Astrocyte (in vitro differentiated cells and primary cell): ENCODE measurements around the gene PER2. TPM values are rescaled to one million over a fixed set of nuclear protein-coding genes. Genes with fewer than 3 reads are reported as not detected.

Source experiments
- DNase-seq: peaks from one replicate; pipeline ENCODE4 v3.0.0-alpha.2; 2010; ENCODE audit warnings: low read depth
- FAIRE-seq: peaks from 2 replicates; lab custom pipeline; 2011; peaks lifted over from hg19 to GRCh38; lab: Jason Lieb, UNC
- H2AFZ ChIP-seq: 2 replicates; pipeline ENCODE4 v1.6.0; 2012; ENCODE audit warnings: low read depth, low read length, inconsistent platforms
- H3K27ac ChIP-seq: 2 replicates; pipeline ENCODE4 v1.5.1; 2011; ENCODE audit warnings: low read depth, low read length, inconsistent platforms
- H3K27me3 ChIP-seq: 2 replicates; pipeline ENCODE4 v1.6.0; 2011; ENCODE audit warnings: low read length, inconsistent platforms; ENCODE audit not compliant: insufficient read depth
- H3K36me3 ChIP-seq: 2 replicates; pipeline ENCODE4 v1.5.1; 2011; ENCODE audit warnings: low read length, inconsistent platforms; ENCODE audit not compliant: insufficient read depth
- H3K4me1 ChIP-seq: 2 replicates; pipeline ENCODE4 v1.5.1; 2011; ENCODE audit warnings: low read length, inconsistent platforms; ENCODE audit not compliant: insufficient read depth
- H3K4me2 ChIP-seq: 2 replicates; pipeline ENCODE4 v1.6.0; 2012; ENCODE audit warnings: low read length, inconsistent platforms
- H3K4me3 ChIP-seq: 2 replicates; pipeline ENCODE4 v1.5.1; 2011; ENCODE audit warnings: low read depth, mild to moderate bottlenecking, low read length, inconsistent platforms; ENCODE audit not compliant: insufficient read depth
- H3K79me2 ChIP-seq: 2 replicates; pipeline ENCODE4 v1.6.0; 2012; ENCODE audit warnings: mild to moderate bottlenecking, low read length, inconsistent platforms; ENCODE audit not compliant: insufficient read depth
- H3K9ac ChIP-seq: 2 replicates; pipeline ENCODE4 v1.6.0; 2012; ENCODE audit warnings: mild to moderate bottlenecking, low read length, inconsistent platforms
- H3K9me3 ChIP-seq: 2 replicates; pipeline ENCODE4 v1.5.1; 2012; ENCODE audit warnings: low read depth, mild to moderate bottlenecking, low read length, inconsistent platforms; ENCODE audit not compliant: insufficient read depth
- H4K20me1 ChIP-seq: 2 replicates; pipeline ENCODE4 v1.6.0; 2012; ENCODE audit warnings: low read length, inconsistent platforms; ENCODE audit not compliant: insufficient read depth
- H3K27ac Mint-ChIP-seq: one replicate; pipeline ENCODE4 v1.8.0; 2021; ENCODE audit warnings: mild to moderate bottlenecking, mixed read lengths; ENCODE audit not compliant: unreplicated experiment
- H3K27me3 Mint-ChIP-seq: one replicate; pipeline ENCODE4 v1.8.0; 2021; ENCODE audit warnings: low read depth, mixed read lengths; ENCODE audit not compliant: unreplicated experiment
- H3K36me3 Mint-ChIP-seq: one replicate; pipeline ENCODE4 v1.8.0; 2021; ENCODE audit warnings: low read depth, mixed read lengths; ENCODE audit not compliant: unreplicated experiment
- H3K4me1 Mint-ChIP-seq: one replicate; pipeline ENCODE4 v1.8.0; 2021; ENCODE audit warnings: low read depth, mixed read lengths; ENCODE audit not compliant: unreplicated experiment
- H3K4me3 Mint-ChIP-seq: one replicate; pipeline ENCODE4 v1.8.0; 2021; ENCODE audit warnings: mild to moderate bottlenecking, moderate library complexity, mixed read lengths; ENCODE audit not compliant: unreplicated experiment
- H3K9me3 Mint-ChIP-seq: one replicate; pipeline ENCODE4 v1.8.0; 2021; ENCODE audit warnings: mild to moderate bottlenecking, mixed read lengths; ENCODE audit not compliant: unreplicated experiment
- EZH2 ChIP-seq: IDR thresholded peaks from 2 replicates; pipeline ENCODE4 v1.6.1; 2012; ENCODE audit warnings: mild to moderate bottlenecking, low read length, inconsistent platforms; ENCODE audit not compliant: insufficient read depth
- total RNA-seq: library from RNA; stranded (reverse); gene quantifications from 2 replicates; pipeline ENCODE4 v1.2.1, GENCODE V29; 2021
- TF ChIP-seq, protein P1 (sequence below): IDR thresholded peaks from 2 replicates; pipeline ENCODE4 v1.5.1; 2011; ENCODE audit warnings: low read depth, mild to moderate bottlenecking, inconsistent platforms, low read length, moderate library complexity; ENCODE audit not compliant: insufficient read depth

The PER2 gene
- total RNA-seq, 1 donor from 2014 or later, result 2.0 TPM

DNA sequence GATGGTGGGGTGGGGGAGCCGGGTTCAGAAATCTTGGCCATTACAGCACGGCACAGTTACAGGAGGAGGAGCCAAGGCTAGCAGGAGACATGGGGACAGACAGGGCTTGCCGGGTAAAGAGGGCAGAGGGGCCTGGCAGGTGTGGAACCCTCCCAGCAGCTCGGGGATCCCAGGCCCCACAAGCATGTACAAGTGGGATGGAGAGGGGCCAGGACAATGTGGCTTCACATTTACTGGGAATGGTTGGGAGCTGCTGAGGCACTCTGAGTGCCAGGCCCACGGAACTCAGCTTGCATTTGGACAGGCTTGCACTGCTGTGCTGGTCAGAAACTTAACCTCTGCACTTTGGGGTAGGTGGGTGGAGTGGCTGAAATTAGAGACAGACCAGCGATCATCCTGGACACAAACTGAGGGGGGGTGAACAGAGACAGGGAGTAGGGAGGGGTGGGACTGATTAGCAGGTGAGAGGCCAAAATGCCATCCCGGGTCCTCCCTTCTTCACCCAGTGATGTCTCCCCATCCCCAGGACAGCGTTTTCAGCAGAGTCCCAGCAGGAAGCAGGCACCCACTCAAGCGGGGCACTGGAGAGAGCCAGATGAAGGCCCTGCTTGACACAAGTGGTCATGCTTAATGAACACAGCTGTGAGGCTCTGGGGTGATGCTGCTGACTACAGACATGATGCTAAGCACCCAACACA lies 9.6 kb downstream of the PER2 start:
- no peak for TF ChIP-seq EZH2
- TF ChIP-seq, protein P1, sequence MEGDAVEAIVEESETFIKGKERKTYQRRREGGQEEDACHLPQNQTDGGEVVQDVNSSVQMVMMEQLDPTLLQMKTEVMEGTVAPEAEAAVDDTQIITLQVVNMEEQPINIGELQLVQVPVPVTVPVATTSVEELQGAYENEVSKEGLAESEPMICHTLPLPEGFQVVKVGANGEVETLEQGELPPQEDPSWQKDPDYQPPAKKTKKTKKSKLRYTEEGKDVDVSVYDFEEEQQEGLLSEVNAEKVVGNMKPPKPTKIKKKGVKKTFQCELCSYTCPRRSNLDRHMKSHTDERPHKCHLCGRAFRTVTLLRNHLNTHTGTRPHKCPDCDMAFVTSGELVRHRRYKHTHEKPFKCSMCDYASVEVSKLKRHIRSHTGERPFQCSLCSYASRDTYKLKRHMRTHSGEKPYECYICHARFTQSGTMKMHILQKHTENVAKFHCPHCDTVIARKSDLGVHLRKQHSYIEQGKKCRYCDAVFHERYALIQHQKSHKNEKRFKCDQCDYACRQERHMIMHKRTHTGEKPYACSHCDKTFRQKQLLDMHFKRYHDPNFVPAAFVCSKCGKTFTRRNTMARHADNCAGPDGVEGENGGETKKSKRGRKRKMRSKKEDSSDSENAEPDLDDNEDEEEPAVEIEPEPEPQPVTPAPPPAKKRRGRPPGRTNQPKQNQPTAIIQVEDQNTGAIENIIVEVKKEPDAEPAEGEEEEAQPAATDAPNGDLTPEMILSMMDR, result no peak
- Histone ChIP-seq H4K20me1 (peaks cover 31% of the 10 kb centered on the region), H3K4me3 (no peak overlapping the region), H2AFZ (no peak overlapping the region), H3K36me3 (no peaks in the 10 kb centered on the region), H3K4me1 (no peaks in the 10 kb centered on the region), H3K79me2 (peaks cover 40% of the 10 kb centered on the region), H3K9ac (no peak overlapping the region), H3K27me3 (no peaks in the 10 kb centered on the region), H3K27ac (no peak overlapping the region), H3K4me2 (no peak overlapping the region), H3K9me3 (no peaks in the 10 kb centered on the region)
- Mint-ChIP-seq H3K27me3 (peaks cover 28% of the 10 kb centered on the region), H3K4me1 (no peaks in the 10 kb centered on the region), H3K36me3 (peaks cover 16% of the 10 kb centered on the region), H3K4me3 (no peak overlapping the region), H3K9me3 (no peaks in the 10 kb centered on the region), H3K27ac (no peak overlapping the region)
- FAIRE-seq (no peak), DNase-seq (no peak)

DNA sequence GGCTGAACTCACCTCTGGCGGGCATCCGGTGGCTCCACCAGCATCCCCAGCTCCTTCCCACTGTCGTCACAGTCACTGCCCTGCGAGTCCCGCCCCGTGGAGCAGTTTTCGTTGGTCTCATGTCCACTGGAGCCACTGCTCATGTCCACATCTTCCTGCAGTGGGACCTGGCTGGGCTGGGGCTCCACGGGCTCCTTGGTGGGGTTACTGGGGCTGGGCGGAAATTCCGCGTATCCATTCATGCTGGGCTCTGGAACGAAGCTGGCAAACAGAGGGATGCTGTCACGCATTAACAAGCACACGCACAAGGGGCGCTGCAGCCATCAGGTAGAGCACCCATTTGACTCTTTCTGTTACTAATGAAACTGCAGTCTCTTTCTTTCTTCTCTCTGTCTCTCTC lies 10.7 kb downstream of the PER2 start:
- Mint-ChIP-seq H3K9me3 (no peaks in the 10 kb centered on the region), H3K36me3 (peaks cover 17% of the 10 kb centered on the region), H3K4me1 (no peaks in the 10 kb centered on the region), H3K27ac (no peak overlapping the region), H3K4me3 (no peak overlapping the region), H3K27me3 (peaks cover 24% of the 10 kb centered on the region)
- Histone ChIP-seq H3K79me2 (peaks cover 29% of the 10 kb centered on the region), H2AFZ (no peak overlapping the region), H3K4me1 (no peaks in the 10 kb centered on the region), H3K27me3 (no peaks in the 10 kb centered on the region), H4K20me1 (peaks cover 27% of the 10 kb centered on the region), H3K4me3 (no peak overlapping the region), H3K9ac (no peak overlapping the region), H3K36me3 (no peaks in the 10 kb centered on the region), H3K9me3 (no peaks in the 10 kb centered on the region), H3K27ac (no peak overlapping the region), H3K4me2 (no peak overlapping the region)
- TF ChIP-seq, protein P1, result peak; percentile 24
- no peak for TF ChIP-seq EZH2
- FAIRE-seq (no peak), DNase-seq (no peak)
